Left renal pelvis (tissue), 4 donors: ENCODE measurements around the gene KYNU. TPM values are rescaled to one million over a fixed set of nuclear protein-coding genes. Genes with fewer than 3 reads are reported as not detected.
"Not testable (repeated sequence)": the region's sequence is repeated elsewhere in the genome, so short reads cannot be mapped to it uniquely, and the experiment has no call there.

Experiments used
- DNase-seq, 4 donors: peaks; one replicate each; pipeline ENCODE4 v3.0.0-alpha.2; 2013; ENCODE audit warnings: low read depth in 4 of 4, low spot score in 3 of 4
- polyA plus RNA-seq, 4 donors: library from polyadenylated mRNA; unstranded; fragments of 120-200 nt; gene quantifications; one replicate each; pipeline ENCODE4 v1.2.1, GENCODE V29; 2013; ENCODE audit not compliant: insufficient read length in 4 of 4

Gene KYNU
- polyA plus RNA-seq, 4 donors, result 1.5 to 6.9 (median 5.2) TPM

GRCh38 chr2:142914507-142915313 lies 37.2 kb downstream of the KYNU start:
- DNase-seq, result no peak

- DNase-seq, result no peak
These were observed 38.0 kb downstream of the KYNU start for GRCh38 chr2:142915502-142915901.

- DNase-seq, result no peak
These were observed 41.2 kb downstream of the KYNU start for GRCh38 chr2:142918624-142919023.

GRCh38 chr2:142920571-142920970 lies 43.1 kb downstream of the KYNU start:
- no peak for DNase-seq

GRCh38 chr2:142926445-142926844 lies 49.0 kb downstream of the KYNU start:
- no peak for DNase-seq

GRCh38 chr2:142930835-142931398 lies 53.5 kb downstream of the KYNU start:
- DNase-seq, result no peak

GRCh38 chr2:142933916-142934315 lies 56.5 kb downstream of the KYNU start:
- no peak for DNase-seq

GRCh38 chr2:142935563-142936089 lies 58.2 kb downstream of the KYNU start:
- DNase-seq, result no peak

GRCh38 chr2:142936629-142937028 lies 59.2 kb downstream of the KYNU start:
- no peak for DNase-seq

GRCh38 chr2:142937347-142937746 lies 59.9 kb downstream of the KYNU start:
- DNase-seq, result no peak

GRCh38 chr2:142938240-142938639 lies 60.8 kb downstream of the KYNU start:
- DNase-seq, result no peak

GRCh38 chr2:142940606-142941223 lies 63.3 kb downstream of the KYNU start:
- DNase-seq, result no peak

- DNase-seq, result no peak
These were observed 65.2 kb downstream of the KYNU start for GRCh38 chr2:142942690-142943089.

GRCh38 chr2:142944264-142944663 lies 66.8 kb downstream of the KYNU start:
- no peak for DNase-seq

GRCh38 chr2:142944721-142945120 lies 67.3 kb downstream of the KYNU start:
- DNase-seq, result no peak

GRCh38 chr2:142946941-142947340 lies 69.5 kb downstream of the KYNU start:
- no peak for DNase-seq

- not testable (repeated sequence) for DNase-seq
These were observed 71.3 kb downstream of the KYNU start for GRCh38 chr2:142948723-142949122.

- DNase-seq, result not testable (repeated sequence)
These were observed 72.9 kb downstream of the KYNU start for GRCh38 chr2:142950323-142950722.

- DNase-seq, result no peak
These were observed 73.9 kb downstream of the KYNU start for GRCh38 chr2:142951190-142952007.

GRCh38 chr2:142952018-142952417 lies 74.6 kb downstream of the KYNU start:
- no peak for DNase-seq
